Stimulated activated naive CD4-positive, alpha-beta T cell (primary cell): ENCODE results near the gene TASP1.

ENCODE experiments used
- DNase-seq, 6 experiments: peaks; one replicate each; lab custom pipeline; 2025; lab: John Stamatoyannopoulos, UW

TASP1 gene

GRCh38 chr20:13442986-13443385 is 195.7 kb downstream of the TASP1 start:
- DNase-seq, result no peak

GRCh38 chr20:13441388-13441787 is 197.3 kb downstream of the TASP1 start:
- no peak for DNase-seq

GRCh38 chr20:13436530-13436929 is 202.2 kb downstream of the TASP1 start:
- DNase-seq, result no peak

- no peak for DNase-seq
Measured at GRCh38 chr20:13432126-13432525, 206.6 kb downstream of the TASP1 start.

- DNase-seq, result no peak
Measured at GRCh38 chr20:13430346-13431002, 208.3 kb downstream of the TASP1 start.

GRCh38 chr20:13428684-13429083 is 210.0 kb downstream of the TASP1 start:
- no peak for DNase-seq

GRCh38 chr20:13426870-13427269 is 211.9 kb downstream of the TASP1 start:
- DNase-seq, result no peak

- no peak for DNase-seq
Measured at GRCh38 chr20:13425381-13426135, 213.2 kb downstream of the TASP1 start.

- no peak for DNase-seq
Measured at GRCh38 chr20:13424174-13424833, 214.4 kb downstream of the TASP1 start.

GRCh38 chr20:13423472-13424173 is 215.1 kb downstream of the TASP1 start:
- no peak for DNase-seq

- DNase-seq, result no peak
Measured at GRCh38 chr20:13422637-13423036, 216.1 kb downstream of the TASP1 start.

- no peak for DNase-seq
Measured at GRCh38 chr20:13420625-13421024, 218.1 kb downstream of the TASP1 start.

- DNase-seq, result no peak
Measured at GRCh38 chr20:13419477-13419876, 219.3 kb downstream of the TASP1 start.

- DNase-seq, result no peak
Measured at GRCh38 chr20:13418263-13419229, 220.2 kb downstream of the TASP1 start.

GRCh38 chr20:13416531-13416930 is 222.2 kb downstream of the TASP1 start:
- no peak for DNase-seq

GRCh38 chr20:13412806-13413445 is 225.8 kb downstream of the TASP1 start:
- no peak for DNase-seq

GRCh38 chr20:13404293-13404692 is 234.4 kb downstream of the TASP1 start:
- DNase-seq, result no peak

GRCh38 chr20:13403453-13403852 is 235.3 kb downstream of the TASP1 start:
- no peak for DNase-seq

GRCh38 chr20:13402986-13403385 is 235.7 kb downstream of the TASP1 start:
- no peak for DNase-seq

- no peak for DNase-seq
Measured at GRCh38 chr20:13402171-13402760, 236.5 kb downstream of the TASP1 start.
